HepG2 (cell line): Measurements from ENCODE around the gene ZNF274. TPM values are rescaled to one million over a fixed set of nuclear protein-coding genes. Genes with fewer than 3 reads are reported as not detected.

Experiments
- ARID5B ChIP-seq: IDR thresholded peaks from 2 replicates; pipeline ENCODE4 v1.4.0; 2020; ENCODE audit warnings: mild to moderate bottlenecking, missing genetic modification reagents
- ISX ChIP-seq: sonication (generic); formaldehyde crosslinking; conservative IDR thresholded peaks from 2 replicates; pipeline ENCODE4 v1.5.0; 2020; ENCODE audit warnings: missing genetic modification reagents
- NBN ChIP-seq: fragments of 450-650 bp; conservative IDR thresholded peaks from 2 replicates; pipeline ENCODE4 v1.6.1; 2017
- SRY ChIP-seq: sonication (generic); formaldehyde crosslinking; IDR thresholded peaks from 2 replicates; pipeline ENCODE4 v1.8.0; 2022; ENCODE audit warnings: mild to moderate bottlenecking, missing genetic modification reagents
- ZNF326 ChIP-seq: sonication (generic); formaldehyde crosslinking; IDR thresholded peaks from 2 replicates; pipeline ENCODE4 v1.4.0; 2020; ENCODE audit warnings: missing genetic modification reagents, borderline replicate concordance
- ZNF407 ChIP-seq: sonication (generic); formaldehyde crosslinking; IDR thresholded peaks from one replicate; pipeline ENCODE4 v1.5.1; 2020; ENCODE audit warnings: mild to moderate bottlenecking, missing genetic modification reagents; ENCODE audit errors: not compliant biosample characterization
- ZNF503 ChIP-seq: sonication (generic); formaldehyde crosslinking; IDR thresholded peaks from 2 replicates; pipeline ENCODE4 v1.4.0; 2020; ENCODE audit warnings: missing genetic modification reagents
- polyA plus RNA-seq, 8 experiments: library from polyadenylated mRNA; depleted of rRNA in 3 of 8; stranded (reverse) in 7 of 8; unstranded in 1 of 8; fragments of >200 nt; fragmentation: Illumina TruSeq in 4 of 8; extraction: Trizol in 4 of 8; gene quantifications; 2 replicates each; pipeline versions ENCODE4 v1.2.1 to v1.2.3, GENCODE V29; 2011 to 2016; ENCODE audit warnings: low read depth in 4 of 8, missing spikeins in 1 of 8, mixed read lengths in 1 of 8; ENCODE audit not compliant: insufficient read depth in 1 of 8
- total RNA-seq, 5 experiments: library from RNA; depleted of rRNA; stranded (reverse); fragments of >200 nt; fragmentation: Illumina TruSeq; extraction: Trizol; gene quantifications; 2 replicates each; pipeline ENCODE4 v1.2.3, GENCODE V29; 2016; ENCODE audit warnings: low read depth in 1 of 5
- TF ChIP-seq, protein P1 (sequence below): sonication (generic); formaldehyde crosslinking; IDR thresholded peaks from 2 replicates; pipeline ENCODE4 v1.8.1; 2022; ENCODE audit warnings: low read depth, mild to moderate bottlenecking, missing genetic modification reagents

Gene ZNF274
- total and polyA plus RNA-seq, 2 of the 13 experiments (the other 11 are each of a cell fraction or from before 2014, with no cell fraction given): 16.1 to 23.0 TPM

DNA sequence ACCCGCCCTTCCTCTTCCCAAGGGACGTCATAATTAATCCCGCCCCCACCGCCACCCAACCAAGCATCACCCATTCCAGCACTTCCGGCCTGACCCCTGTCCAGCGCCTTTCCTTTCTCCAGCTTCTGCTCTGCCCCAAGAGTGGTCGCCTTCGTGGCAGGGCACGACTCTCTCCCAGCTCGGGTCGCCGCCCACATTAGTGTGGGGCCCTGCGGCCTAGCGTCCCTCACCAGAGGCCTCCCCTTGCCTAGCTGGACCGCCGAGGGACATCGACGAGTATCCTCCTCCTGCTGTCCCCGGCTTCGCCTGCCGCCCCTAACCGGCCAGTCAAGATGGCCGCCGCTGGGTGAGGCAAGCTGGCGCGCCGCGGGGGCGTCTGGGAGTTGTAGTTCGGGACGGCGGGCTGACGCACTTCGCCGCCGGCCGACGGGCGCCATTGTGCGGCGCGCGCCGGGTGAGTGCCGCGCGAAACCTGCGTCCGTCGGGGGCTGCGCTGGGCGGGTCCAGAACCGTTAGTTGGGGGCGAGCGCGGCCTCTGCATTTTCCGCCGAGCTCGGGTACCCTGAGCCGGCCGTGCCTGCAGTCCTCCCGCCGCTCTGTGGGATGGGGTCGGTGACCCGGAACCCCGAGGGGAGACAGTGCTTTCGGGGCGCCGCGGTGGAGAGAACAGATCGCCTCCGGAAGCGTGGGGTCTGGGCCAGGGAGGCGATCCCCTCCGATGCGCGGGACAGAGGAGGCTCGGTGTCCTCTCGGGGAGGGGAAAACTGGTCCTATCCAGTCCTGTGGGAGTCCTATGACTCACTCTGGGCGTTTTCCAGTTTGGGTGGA, at the start of gene ZNF274 (continued):
- TF ChIP-seq ZNF503 (CRISPR knock-in tag) (no peak), ISX (CRISPR knock-in tag) (no peak), NBN (no peak), SRY (CRISPR knock-in tag) (peak; percentile 89), ZNF326 (CRISPR knock-in tag) (no peak), ARID5B (CRISPR knock-in tag) (peak; percentile 44), ZNF407 (CRISPR knock-in tag) (peak; percentile 21)
- TF ChIP-seq, protein P1, sequence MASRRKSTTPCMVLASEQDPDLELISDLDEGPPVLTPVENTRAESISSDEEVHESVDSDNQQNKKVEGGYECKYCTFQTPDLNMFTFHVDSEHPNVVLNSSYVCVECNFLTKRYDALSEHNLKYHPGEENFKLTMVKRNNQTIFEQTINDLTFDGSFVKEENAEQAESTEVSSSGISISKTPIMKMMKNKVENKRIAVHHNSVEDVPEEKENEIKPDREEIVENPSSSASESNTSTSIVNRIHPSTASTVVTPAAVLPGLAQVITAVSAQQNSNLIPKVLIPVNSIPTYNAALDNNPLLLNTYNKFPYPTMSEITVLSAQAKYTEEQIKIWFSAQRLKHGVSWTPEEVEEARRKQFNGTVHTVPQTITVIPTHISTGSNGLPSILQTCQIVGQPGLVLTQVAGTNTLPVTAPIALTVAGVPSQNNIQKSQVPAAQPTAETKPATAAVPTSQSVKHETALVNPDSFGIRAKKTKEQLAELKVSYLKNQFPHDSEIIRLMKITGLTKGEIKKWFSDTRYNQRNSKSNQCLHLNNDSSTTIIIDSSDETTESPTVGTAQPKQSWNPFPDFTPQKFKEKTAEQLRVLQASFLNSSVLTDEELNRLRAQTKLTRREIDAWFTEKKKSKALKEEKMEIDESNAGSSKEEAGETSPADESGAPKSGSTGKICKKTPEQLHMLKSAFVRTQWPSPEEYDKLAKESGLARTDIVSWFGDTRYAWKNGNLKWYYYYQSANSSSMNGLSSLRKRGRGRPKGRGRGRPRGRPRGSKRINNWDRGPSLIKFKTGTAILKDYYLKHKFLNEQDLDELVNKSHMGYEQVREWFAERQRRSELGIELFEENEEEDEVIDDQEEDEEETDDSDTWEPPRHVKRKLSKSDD (CRISPR knock-in tag): peak; percentile 92
